ENCODE data around the gene LEP. TPM values are rescaled to one million over a fixed set of nuclear protein-coding genes. Genes with fewer than 3 reads are reported as not detected.

The LEP gene
- total RNA-seq, 1 experiment from 2014 or later: not detected

DNA sequence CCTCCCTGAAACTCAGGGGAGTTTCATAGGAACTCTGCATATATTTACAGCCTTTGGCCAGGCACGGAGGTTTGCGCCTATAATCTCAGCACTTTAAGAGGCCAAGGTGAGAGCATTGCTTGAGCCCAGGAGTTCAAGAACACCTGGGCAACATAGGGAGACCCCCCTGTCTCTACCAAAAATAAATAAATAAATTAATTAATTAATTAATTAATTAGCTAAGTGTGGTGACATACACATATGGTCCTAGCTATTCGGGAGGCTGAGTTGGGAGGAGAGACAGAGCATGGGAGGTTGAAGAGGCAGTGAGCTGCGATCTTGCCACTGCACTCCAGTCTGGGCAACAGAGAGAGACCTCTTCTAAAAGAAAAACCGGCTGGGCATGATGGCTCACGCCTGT is 9.4 kb upstream of the LEP start:
- BruUV-seq (replicated peaks): no TSS peak
- peaks cover 12% of the 10 kb centered on the region for H3K27me3 Mint-ChIP-seq (ENCODE audit: insufficient read depth, unreplicated experiment)
- intact Hi-C loops (cut with micrococcal nuclease; ENCODE audit: unreplicated experiment): no loop called here
- Histone ChIP-seq H3K9me3 (no peaks in the 10 kb centered on the region), H3K27me3 (replicated peaks; ENCODE audit: control insufficient read depth, insufficient read depth, low read length) (no peaks in the 10 kb centered on the region; the same call in 1 of the 2 replicates), H3K4me1 (no peaks in the 10 kb centered on the region), H3K4me3 (ENCODE audit: low read depth, low read length) (no peak overlapping the region), H3K36me3 (ENCODE audit: control insufficient read depth, insufficient read depth, low read length) (no peaks in the 10 kb centered on the region)
- H3K9me3 Mint-ChIP-seq (ENCODE audit: unreplicated experiment): peaks cover 10% of the 10 kb centered on the region
- TF ChIP-seq, protein P1, sequence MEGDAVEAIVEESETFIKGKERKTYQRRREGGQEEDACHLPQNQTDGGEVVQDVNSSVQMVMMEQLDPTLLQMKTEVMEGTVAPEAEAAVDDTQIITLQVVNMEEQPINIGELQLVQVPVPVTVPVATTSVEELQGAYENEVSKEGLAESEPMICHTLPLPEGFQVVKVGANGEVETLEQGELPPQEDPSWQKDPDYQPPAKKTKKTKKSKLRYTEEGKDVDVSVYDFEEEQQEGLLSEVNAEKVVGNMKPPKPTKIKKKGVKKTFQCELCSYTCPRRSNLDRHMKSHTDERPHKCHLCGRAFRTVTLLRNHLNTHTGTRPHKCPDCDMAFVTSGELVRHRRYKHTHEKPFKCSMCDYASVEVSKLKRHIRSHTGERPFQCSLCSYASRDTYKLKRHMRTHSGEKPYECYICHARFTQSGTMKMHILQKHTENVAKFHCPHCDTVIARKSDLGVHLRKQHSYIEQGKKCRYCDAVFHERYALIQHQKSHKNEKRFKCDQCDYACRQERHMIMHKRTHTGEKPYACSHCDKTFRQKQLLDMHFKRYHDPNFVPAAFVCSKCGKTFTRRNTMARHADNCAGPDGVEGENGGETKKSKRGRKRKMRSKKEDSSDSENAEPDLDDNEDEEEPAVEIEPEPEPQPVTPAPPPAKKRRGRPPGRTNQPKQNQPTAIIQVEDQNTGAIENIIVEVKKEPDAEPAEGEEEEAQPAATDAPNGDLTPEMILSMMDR (IDR thresholded peaks at IDR 0.05; ENCODE audit: insufficient read depth in 1 of 2, low read depth in 1 of 2, low read length in 1 of 2, severe bottlenecking in 1 of 2, unreplicated experiment in 1 of 2): no peak
- ChIA-PET POLR2A (no interaction called here), CTCF (no interaction called here)
- H3K4me3 Mint-ChIP-seq (ENCODE audit: unreplicated experiment): no peak overlapping the region
- no peak overlapping the region for H3K27ac Mint-ChIP-seq (ENCODE audit: unreplicated experiment)
- H3K4me1 Mint-ChIP-seq (ENCODE audit: low read depth, unreplicated experiment): no peaks in the 10 kb centered on the region
- DNase-seq: no peak
- H3K36me3 Mint-ChIP-seq (ENCODE audit: insufficient read depth, unreplicated experiment): no peaks in the 10 kb centered on the region

DNA sequence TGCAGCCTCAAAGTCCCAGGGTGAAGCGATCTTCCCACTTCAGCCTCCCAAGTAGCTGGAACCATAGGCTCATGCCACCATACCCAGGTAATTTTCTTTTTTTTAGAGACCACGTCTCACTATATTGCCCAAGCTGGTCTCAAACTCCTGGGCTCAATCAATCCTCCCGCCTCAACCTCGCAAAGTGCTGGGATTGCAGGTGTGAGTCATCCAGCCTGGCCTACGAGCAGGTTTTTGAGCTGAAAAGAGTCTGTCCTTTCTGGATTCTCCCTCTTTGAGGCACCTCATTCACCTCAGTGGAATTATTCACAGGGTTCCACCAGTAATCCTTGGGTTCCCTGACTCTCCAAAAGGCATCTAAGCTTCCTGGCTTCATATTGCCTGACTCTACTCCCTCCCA is 7.6 kb upstream of the LEP start:
- DNase-seq: no peak
- CTCF ChIA-PET: no interaction called here
- no TSS peak for BruUV-seq (replicated peaks)
- Mint-ChIP-seq H3K9me3 (ENCODE audit: unreplicated experiment) (peaks cover 21% of the 10 kb centered on the region), H3K4me3 (ENCODE audit: unreplicated experiment) (no peak overlapping the region), H3K27me3 (ENCODE audit: insufficient read depth, unreplicated experiment) (peaks cover 12% of the 10 kb centered on the region), H3K4me1 (ENCODE audit: low read depth, unreplicated experiment) (no peaks in the 10 kb centered on the region), H3K36me3 (ENCODE audit: insufficient read depth, unreplicated experiment) (no peaks in the 10 kb centered on the region), H3K27ac (ENCODE audit: unreplicated experiment) (no peak overlapping the region)
- POLR2A ChIA-PET: no interaction called here
- no peaks in the 10 kb centered on the region for H3K36me3 ChIP-seq (ENCODE audit: control insufficient read depth, insufficient read depth, low read length)
- no peak overlapping the region for H3K4me3 ChIP-seq (ENCODE audit: low read depth, low read length)
- intact Hi-C loops (cut with micrococcal nuclease; ENCODE audit: unreplicated experiment): no loop called here
- H3K4me1 ChIP-seq: no peaks in the 10 kb centered on the region
- no peaks in the 10 kb centered on the region; the same call in 1 of the 2 replicates for H3K27me3 ChIP-seq (replicated peaks; ENCODE audit: control insufficient read depth, insufficient read depth, low read length)
- TF ChIP-seq, protein P1 (IDR thresholded peaks at IDR 0.05; ENCODE audit: insufficient read depth in 1 of 2, low read depth in 1 of 2, low read length in 1 of 2, severe bottlenecking in 1 of 2, unreplicated experiment in 1 of 2): no peak
- H3K9me3 ChIP-seq: no peaks in the 10 kb centered on the region

DNA sequence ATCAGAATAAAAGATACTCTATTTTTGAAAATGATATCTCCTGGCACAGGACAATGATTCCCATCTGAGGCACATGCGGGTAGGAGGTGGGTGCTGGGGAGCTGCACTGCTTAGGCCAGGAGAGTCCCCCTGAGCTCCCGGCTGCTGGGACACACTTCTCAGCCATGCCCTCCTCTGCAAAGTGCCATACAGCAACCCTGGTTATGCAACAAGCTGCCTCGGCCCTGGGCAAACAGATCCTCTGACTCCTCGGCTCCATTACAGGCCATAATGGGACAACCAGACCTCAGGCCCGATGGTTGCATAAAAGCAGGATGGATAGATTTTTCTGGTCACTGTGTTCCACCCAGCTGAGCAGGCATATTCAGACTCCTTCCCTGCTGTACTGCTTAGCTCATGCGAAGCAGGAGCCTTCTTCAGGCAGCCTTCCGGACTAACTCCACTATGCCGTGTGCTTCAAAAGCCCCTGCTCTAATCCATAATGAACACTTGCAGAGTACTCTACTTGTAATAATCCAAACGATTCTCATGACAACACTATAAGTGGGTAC is 6.5 kb upstream of the LEP start:
- Mint-ChIP-seq H3K9me3 (ENCODE audit: unreplicated experiment) (peaks cover 31% of the 10 kb centered on the region), H3K4me1 (ENCODE audit: low read depth, unreplicated experiment) (no peaks in the 10 kb centered on the region), H3K27me3 (ENCODE audit: insufficient read depth, unreplicated experiment) (peaks cover 12% of the 10 kb centered on the region), H3K36me3 (ENCODE audit: insufficient read depth, unreplicated experiment) (no peaks in the 10 kb centered on the region), H3K27ac (ENCODE audit: unreplicated experiment) (no peak overlapping the region), H3K4me3 (ENCODE audit: unreplicated experiment) (no peak overlapping the region)
- Histone ChIP-seq H3K4me3 (ENCODE audit: low read depth, low read length) (no peak overlapping the region), H3K27me3 (replicated peaks; ENCODE audit: control insufficient read depth, insufficient read depth, low read length) (no peaks in the 10 kb centered on the region; the same call in 1 of the 2 replicates), H3K4me1 (no peaks in the 10 kb centered on the region), H3K36me3 (ENCODE audit: control insufficient read depth, insufficient read depth, low read length) (no peaks in the 10 kb centered on the region), H3K9me3 (peaks cover 5% of the 10 kb centered on the region; the same call in 1 of the 2 replicates)
- TF ChIP-seq, protein P1 (IDR thresholded peaks at IDR 0.05; ENCODE audit: insufficient read depth in 1 of 2, low read depth in 1 of 2, low read length in 1 of 2, severe bottlenecking in 1 of 2, unreplicated experiment in 1 of 2): no peak
- no peak for DNase-seq
- ChIA-PET POLR2A (no interaction called here), CTCF (no interaction called here)
- intact Hi-C loops (cut with micrococcal nuclease; ENCODE audit: unreplicated experiment): no loop called here
- no TSS peak for BruUV-seq (replicated peaks)
